GM12873 (cell line): Measurements from ENCODE around the gene DRC7.

Experiments used
- TF ChIP-seq, protein P1 (sequence below): IDR thresholded peaks from 2 replicates; pipeline ENCODE4 v1.5.1; 2012; ENCODE audit warnings: low read depth, mild to moderate bottlenecking, moderate library complexity, low read length, control low read depth; ENCODE audit not compliant: insufficient read depth; ENCODE audit errors: missing control alignments

Gene DRC7

DNA sequence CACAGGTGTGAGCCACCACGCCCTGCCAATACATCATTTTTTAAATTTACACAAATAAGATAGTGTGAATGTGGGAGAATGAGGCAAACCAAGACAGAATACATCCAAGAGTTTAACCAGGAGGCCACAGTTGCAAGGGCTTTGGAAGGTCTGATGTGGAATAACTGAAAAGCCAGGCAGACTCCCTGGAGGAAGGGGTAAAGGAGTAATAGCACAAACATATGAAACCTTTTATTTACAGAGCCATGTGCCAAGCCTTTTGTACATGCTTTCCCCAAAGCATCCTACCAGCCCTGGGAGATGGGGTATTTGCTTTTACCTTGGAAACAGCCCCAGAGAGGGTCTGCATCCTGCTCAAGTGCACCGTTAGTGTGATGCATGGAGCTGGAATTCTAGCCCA lies 21.8 kb upstream of the DRC7 start:
- TF ChIP-seq, protein P1, sequence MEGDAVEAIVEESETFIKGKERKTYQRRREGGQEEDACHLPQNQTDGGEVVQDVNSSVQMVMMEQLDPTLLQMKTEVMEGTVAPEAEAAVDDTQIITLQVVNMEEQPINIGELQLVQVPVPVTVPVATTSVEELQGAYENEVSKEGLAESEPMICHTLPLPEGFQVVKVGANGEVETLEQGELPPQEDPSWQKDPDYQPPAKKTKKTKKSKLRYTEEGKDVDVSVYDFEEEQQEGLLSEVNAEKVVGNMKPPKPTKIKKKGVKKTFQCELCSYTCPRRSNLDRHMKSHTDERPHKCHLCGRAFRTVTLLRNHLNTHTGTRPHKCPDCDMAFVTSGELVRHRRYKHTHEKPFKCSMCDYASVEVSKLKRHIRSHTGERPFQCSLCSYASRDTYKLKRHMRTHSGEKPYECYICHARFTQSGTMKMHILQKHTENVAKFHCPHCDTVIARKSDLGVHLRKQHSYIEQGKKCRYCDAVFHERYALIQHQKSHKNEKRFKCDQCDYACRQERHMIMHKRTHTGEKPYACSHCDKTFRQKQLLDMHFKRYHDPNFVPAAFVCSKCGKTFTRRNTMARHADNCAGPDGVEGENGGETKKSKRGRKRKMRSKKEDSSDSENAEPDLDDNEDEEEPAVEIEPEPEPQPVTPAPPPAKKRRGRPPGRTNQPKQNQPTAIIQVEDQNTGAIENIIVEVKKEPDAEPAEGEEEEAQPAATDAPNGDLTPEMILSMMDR, result no peak

DNA sequence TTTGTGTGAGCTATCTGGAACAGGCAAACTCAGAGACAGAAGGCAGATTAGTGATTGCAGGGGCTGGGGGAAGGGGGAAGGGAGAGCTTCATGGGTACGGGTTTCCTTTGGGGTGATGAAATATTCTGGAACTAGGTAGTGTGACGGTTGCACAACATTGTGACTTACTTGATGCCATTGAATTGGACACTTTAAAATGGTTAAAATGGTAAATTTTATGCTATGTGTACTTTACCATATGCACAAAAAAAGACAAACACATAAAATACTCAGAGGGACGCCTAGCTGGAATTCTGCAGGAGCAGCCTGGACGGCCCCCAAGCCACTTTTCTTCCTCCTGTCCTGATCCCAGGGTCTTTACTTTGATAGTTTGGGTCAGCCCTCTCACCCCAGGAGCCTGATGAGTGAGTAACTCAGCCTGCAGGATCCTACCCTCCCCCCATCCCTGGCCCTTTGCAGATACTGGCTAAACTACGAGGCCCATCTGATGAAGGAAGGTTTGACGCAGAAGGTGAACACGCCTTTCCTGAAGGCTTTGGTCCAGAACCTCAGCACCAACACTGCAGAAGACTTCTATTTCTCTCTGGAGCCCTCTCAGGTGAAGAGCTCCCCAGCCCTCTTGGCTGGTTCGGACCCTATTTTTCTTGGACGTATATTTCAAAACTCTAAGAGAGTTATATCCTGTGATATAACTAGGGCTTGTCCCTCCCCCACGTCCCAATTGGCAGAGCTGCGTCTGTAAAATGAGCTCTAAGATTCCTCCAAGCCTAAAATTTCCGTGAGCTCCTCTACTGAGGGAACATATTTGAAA lies 18.7 kb upstream of the DRC7 start:
- TF ChIP-seq, protein P1, result no peak

DNA sequence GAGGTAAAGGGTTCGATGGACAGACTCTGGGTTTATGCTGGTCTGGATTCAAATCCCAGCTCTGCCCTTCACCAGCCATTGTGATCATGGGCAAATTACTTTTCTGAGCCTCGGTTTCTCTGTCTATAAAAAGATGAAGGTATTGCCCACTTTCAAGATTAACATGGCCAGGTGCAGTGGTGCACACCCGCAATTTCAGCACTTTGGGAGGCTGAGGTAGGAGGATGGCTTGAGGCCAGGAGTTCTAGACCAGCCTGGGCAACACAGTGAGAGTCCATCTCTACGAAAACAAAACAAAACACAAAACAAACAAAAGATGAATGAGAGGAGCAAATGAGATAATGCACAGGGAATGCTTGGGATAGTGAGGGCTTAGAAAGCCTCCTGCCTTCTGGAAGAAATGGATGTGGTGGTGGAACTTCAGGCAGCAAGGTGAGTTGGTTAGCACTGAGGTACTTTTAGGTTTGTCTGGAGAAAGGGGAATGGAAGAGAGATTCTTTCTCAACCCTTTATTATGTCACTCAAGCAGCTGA lies 18.0 kb upstream of the DRC7 start:
- TF ChIP-seq, protein P1, result no peak

DNA sequence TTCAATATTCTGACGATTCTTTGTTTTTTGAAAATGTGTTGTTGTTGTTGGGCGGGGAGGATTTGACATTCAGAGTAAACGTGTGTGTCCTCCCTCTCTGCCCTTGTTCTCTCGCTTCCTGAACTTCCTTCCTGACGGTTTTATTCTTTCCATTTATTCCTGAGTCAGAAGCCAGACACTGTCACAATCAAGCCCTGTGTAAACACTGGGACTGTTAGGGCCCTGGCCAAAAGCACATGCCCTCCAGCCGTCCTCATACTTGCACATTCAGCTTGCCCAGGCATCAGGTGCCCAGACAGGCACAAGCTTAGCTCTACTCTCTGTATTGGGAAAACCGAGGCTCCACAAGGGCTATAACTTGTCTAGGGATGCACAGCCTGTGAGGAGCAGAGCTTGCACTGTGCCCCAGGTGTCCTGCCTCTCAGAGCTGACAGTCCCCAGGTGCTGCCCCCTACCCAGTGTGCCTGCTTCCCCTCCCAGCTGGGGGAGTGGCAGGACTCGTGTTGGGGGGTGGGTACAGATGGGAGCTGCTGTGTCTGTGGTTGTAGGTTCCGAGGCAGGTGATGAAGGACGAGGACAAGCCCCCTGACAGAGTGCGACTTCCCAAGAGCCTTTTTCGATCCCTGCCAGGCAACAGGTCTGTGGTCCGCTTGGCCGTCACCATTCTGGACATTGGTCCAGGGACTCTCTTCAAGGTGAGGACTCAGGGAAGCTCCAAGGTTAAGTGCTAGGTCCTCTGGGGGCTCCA lies 16.8 kb upstream of the DRC7 start:
- TF ChIP-seq, protein P1, result no peak

DNA sequence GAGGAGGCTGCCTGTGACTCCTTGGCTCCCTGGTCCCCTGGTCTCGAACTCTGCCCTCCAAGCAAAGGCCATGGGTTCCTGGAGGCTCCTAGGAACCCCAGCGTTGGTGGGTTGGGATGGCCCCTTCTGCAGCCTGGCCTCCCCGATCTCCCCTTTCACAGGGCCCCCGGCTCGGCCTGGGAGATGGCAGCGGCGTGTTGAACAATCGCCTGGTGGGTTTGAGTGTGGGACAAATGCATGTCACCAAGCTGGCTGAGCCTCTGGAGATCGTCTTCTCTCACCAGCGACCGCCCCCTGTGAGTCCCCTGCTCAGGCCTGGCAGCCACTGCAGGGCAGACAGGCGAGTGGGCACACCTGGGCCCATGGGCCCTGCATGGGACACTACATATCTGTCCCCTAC lies 15.6 kb upstream of the DRC7 start:
- TF ChIP-seq, protein P1, result no peak

DNA sequence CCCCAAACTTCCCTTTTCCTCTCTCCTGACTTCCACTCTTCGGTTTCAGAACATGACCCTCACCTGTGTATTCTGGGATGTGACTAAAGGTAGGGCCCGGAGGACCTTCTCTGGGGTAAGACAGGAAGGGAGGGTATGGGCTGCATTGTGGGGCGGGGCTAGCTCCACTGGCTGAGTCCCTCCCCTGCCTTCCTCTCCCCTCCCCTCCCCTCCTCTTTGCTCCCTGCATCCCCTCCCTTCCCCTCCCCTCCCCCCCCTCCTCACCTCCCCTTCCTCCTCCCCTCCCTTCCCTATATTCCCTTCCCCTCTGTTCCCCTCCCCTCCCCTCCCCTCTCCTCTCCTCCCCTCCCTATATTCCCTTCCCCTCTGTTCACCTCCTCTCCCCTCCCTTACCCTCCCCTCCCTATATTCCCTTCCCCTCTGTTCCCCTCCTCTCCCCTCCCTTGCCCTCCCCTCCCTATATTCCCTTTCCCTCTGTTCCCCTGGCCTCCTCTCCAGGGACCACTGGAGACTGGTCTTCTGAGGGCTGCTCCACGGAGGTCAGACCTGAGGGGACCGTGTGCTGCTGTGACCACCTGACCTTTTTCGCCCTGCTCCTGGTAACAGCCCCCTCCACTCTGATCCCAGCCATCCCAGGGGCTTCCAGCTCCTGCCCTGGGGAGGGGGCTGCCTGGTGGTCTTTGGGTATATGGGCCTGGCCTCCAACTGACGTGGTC lies 14.7 kb upstream of the DRC7 start:
- TF ChIP-seq, protein P1, result no peak
